DMS53 treated with DMSO at 0.1 percent for 48 hours (cell line): ENCODE results near the gene GH2.
A peak's percentile ranks its signal among the peaks of the same experiment; 100 is the strongest.
"Not testable (repeated sequence)": the region's sequence is repeated elsewhere in the genome, so short reads cannot be mapped to it uniquely, and the experiment has no call there.

Source experiments
- DNase-seq: peaks from one replicate; lab custom pipeline; 2025; ENCODE audit not compliant: unreplicated experiment; lab: John Stamatoyannopoulos, UW

The GH2 gene

DNA sequence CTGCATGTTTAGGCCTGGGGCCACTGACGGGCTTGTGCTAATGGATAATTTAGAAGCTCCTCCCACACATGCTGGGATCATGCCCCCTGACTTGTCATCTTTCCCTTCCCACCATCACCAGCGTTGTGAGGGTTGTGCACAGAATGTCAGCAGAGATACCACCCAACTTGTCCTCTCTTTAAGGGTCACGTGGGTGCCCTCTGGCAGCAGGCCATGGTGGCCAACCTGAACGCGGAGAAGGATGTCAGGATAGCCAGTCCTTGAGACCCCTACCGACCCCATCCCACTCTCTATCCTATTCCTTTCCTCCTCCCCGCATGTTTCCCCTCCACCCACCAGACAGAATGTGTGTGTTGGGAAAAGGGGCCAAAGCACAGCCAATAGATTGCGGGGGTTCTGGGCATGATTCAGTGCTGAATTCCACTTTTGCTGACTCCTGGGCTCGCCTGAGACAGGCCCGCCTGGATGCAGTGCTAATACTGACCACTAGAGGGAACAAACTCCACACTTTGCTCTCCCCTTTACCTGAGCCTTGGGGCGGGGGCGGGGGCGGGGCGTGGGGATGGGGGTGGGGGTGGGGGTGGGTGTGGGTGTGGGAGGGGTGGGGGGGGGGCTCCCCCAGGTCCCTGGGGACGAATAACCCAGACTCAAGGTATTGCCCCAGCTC lies at the start of gene GH2:
TSS of gene GH2 (minus strand) at position 10 of the 667 bp plus-strand sequence. CDS start 143 bp downstream, outside the sequence.
- DNase-seq, result peak; percentile 17

DNA sequence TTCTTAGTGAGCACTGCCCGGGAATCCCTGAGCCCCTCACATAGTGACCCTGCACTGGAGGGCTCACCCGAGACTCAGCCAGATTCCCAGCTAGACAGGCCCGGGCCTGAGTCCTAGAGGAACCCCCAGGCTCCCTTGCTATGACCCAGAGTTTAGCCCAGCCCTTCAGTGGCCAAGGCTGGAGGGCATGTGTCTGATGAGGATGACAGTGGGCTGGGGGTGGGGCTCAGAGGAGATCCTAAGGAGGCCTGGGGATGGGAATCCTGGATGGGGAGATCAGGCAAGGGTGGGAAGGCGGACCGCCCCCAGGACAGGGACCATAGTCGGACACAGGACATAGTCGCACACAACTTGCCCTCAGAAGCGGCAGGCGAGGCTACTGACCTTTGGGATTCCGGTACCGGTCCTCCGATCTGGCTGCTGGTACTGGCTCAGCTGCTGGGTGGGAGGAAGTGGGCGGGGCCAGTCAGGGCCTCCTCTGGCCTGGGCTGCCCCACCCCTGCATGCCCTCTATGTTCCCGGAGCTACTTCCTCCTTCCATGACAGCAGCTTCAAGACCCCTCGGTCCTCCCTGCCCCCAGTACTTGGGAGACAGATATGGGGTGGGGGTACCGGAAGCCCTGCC lies 49.3 kb upstream of the GH2 start:
- no peak for DNase-seq

- no peak for DNase-seq
Observed at GRCh38 chr17:63929860-63930766, 48.4 kb upstream of the GH2 start.

- no peak for DNase-seq
Observed at GRCh38 chr17:63928966-63929695, 47.4 kb upstream of the GH2 start.

DNA sequence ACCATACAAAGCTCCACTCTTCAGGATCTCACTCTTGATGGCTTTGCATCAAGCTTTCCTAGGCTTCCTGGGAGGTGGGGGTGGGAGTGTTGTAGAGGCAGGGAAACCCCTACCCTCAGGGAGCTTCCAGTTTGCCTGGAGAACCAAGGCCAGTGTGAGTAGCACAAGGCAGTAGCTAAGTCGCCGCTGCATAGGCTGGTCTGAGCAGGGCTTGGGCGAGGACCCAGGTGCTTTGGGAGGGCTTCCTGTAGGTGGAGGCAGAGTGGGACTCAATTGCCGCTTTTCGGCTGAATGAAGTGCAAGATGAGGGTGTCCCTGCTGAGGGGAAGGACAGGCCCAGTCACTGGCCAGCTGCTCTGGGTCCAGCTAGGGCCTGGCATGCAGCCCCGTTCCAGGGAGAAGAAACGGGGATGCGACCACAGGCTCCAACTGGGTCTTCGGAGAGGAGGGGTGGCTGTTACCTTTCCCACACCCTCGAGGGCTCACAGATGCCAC lies 46.5 kb upstream of the GH2 start:
- no peak for DNase-seq

DNA sequence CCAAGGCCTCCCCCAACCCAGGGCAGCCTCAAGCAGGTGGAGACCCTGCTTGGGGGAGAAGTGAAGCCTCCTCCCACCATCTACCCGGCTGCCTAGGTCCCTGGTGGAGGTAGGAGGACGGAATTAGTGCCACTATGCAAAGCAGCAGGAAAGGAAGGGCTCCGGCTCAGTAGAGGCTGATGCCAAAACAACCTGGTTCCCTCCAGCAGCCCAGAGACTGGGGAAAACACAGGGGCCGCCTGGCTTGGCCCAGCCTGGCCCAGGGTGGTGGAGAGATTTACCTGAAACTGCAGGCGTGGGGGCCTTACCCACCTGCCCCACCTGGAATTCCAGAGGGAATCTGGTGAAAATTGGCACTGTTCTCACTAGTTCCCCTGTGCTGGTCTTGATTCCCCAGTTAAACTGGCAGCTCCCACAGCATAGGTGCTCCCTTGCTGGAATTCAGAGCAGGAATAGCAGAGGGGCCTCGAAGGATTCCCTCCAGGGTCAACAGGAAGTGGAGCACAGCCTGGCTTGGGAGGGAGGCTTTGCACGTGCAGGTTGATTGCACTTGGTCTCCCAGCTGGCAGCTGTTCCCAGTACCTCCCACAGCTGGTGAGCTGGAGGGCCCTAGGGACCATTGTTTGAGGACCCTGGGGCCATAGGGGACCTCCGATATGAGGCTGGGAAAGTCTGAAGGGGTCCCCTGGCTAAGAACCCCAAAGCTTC lies 45.9 kb upstream of the GH2 start:
- DNase-seq, result no peak

DNA sequence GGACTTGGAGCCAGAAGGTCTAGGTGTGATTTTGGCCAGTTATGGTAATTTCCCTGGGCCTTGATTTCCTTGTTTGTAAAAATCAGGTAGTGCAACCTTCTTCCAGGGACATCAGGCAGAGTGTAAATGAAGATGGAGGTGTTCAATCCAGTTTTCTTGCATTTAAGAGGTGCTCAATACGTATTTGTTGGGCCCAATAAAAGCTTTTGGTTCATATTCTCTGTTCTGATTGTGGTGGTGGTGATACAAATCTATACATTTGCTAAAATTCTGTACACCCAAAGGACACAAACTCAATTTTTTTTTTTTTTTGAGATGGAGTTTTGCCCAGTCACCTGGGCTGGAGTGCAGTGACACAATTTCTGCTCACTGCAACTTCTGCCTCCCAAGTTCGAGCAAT lies 44.4 kb upstream of the GH2 start:
- DNase-seq, result no peak

- DNase-seq, result no peak
Observed at GRCh38 chr17:63925615-63926014, 43.9 kb upstream of the GH2 start.

- not testable (repeated sequence) for DNase-seq
Observed at GRCh38 chr17:63922402-63922801, 40.7 kb upstream of the GH2 start.

- DNase-seq, result not testable (repeated sequence)
Observed at GRCh38 chr17:63920779-63921178, 39.0 kb upstream of the GH2 start.

- DNase-seq, result not testable (repeated sequence)
Observed at GRCh38 chr17:63920050-63920449, 38.3 kb upstream of the GH2 start.

DNA sequence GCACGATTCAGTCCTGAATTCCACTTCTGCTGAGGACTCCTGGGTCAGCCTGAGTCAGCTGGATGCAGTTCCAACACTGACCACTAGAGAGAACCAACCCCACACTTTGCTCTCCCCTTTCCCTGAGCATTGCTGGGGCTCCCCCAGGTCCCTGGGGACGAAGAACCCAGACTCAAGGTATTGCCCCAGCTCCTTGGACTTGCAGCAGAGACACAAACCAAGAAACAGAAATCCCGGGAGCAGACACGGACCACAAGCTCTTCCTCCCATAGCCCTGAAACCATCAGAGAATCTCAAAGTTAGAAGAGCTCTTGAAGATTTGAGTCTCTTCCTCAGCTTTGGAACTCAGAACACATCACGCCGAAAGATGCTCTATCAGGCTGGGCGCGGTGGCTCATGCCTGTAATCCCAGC lies 37.6 kb upstream of the GH2 start:
- no peak for DNase-seq

DNA sequence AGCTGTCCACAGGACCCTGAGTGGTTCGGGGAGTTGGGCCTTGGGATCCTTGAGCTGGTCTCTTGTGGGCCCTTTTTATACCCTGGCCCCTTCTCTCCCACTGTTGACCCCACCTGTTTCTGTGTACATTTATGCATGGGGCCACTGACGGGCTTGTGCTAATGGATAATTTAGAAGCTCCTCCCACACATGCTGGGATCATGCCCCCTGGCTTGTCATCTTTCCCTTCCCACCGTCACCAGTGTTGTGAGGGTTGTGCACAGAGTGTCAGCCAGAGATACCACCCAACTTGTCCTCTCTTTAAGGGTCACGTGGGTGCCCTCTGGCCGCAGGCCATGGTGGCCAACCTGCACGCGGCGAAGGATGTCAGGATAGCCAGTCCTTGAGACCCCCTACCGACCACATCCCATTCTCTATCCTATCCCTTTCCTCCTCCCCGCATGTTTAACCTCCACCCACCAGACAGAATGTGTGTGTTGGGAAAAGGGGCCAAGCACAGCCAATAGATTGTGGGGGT lies 37.1 kb upstream of the GH2 start, which contains the start of gene GH1:
TSS of gene GH1 (minus strand) at position 51 of the 517 bp plus-strand sequence. CDS start 63 bp downstream, outside the sequence.
- DNase-seq, result not testable (repeated sequence)

- no peak for DNase-seq
Observed at GRCh38 chr17:63918305-63918704, 36.6 kb upstream of the GH2 start.

GRCh38 chr17:63917646-63918045 lies 35.9 kb upstream of the GH2 start:
- DNase-seq, result no peak

- not testable (repeated sequence) for DNase-seq
Observed at GRCh38 chr17:63917206-63917605, 35.5 kb upstream of the GH2 start.

DNA sequence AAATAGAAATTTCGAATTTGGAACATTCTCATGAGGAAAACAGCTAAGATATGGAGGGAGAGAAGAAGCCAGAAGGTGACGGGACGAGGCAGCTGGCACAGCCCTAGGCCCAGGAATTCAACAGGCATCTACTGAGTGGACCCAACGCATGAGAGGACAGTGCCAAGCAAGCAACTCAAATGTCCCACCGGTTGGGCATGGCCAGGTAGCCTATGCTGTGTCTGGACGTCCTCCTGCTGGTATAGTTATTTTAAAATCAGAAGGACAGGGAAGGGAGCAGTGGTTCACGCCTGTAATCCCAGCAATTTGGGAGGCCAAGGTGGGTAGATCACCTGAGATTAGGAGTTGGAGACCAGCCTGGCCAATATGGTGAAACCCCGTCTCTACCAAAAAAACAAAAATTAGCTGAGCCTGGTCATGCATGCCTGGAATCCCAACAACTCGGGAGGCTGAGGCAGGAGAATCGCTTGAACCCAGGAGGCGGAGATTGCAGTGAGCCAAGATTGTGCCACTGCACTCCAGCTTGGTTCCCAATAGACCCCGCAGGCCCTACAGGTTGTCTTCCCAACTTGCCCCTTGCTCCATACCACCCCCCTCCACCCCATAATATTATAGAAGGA lies 34.9 kb upstream of the GH2 start:
- no peak for DNase-seq

DNA sequence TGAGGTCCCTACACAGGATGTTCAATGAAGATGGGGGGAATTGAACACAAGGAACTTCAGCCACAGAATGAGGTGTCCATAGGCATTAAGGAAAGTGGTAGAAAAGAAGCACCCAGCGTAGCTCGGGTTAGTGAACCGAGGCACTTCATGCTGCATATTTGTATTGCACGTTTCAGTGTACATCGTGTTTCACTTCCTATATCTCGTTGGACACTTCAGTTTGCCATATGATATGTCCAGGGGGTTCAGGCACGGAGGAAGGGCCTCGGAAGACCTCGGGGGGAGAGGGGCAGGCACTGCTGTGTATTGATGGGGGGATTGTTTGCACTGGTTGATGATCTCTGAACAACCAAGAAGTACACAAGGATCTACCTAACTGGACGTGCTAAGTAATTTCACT lies 34.0 kb upstream of the GH2 start:
- DNase-seq, result not testable (repeated sequence)

DNA sequence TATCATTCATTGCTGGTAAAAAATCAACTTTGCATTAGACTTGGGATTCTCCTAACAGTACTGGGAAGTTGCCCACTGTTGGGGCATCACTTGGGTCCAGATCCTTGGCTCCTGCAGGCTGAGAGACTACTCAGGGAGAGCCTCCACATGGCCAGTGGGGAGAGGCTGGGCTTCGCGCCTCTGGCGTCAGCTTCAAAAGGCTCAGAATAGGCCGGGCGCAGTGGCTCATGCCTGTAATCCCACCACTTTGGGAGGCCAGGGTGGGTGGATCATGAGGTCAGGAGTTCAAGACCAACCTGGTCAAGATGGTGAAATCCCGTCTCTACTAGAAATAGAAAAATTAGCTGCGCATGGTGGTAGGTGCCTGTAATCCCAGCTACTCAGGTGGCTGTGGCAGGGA lies 32.7 kb upstream of the GH2 start:
- DNase-seq, result no peak
